Measurements from ENCODE around the gene KRT79.

GRCh38 chr12:52774629-52775250 is 59.4 kb downstream of the KRT79 start:
- TF ChIP-seq CTCF (IDR thresholded peaks at IDR 0.05; ENCODE audit: insufficient read depth, low read length) (no peak), POLR2AphosphoS5 (IDR thresholded peaks at IDR 0.05; ENCODE audit: low read depth) (no peak), SPI1 (IDR thresholded peaks at IDR 0.05; ENCODE audit: borderline replicate concordance, low read depth) (no peak), REST (IDR thresholded peaks at IDR 0.05; ENCODE audit: insufficient replicate concordance, low read depth) (no peak)
